Upper lobe of left lung (tissue), 6 donors: ENCODE data around the gene MMRN1. TPM values are rescaled to one million over a fixed set of nuclear protein-coding genes. Genes with fewer than 3 reads are reported as not detected.
A peak's percentile ranks its signal among the peaks of the same experiment; 100 is the strongest.

Experiments used
- ATAC-seq, 2 donors: fragments of 200-7000 bp; cut with Tn5 transposase; one replicate each; pipeline ENCODE4 v1.9.1; 2022; ENCODE audit warnings: mild to moderate bottlenecking in 2 of 2, moderate library complexity in 2 of 2; ENCODE audit not compliant: low FRiP score in 2 of 2
- DNase-seq, 2 donors: peaks; one replicate each; pipeline ENCODE4 v3.0.0-alpha.2; 2019 to 2020
- H3K27ac ChIP-seq, 4 donors: fragments of 200-600 bp; sonication (generic); one replicate each; pipeline ENCODE4 v1.5.1; 2016 to 2019
- H3K27me3 ChIP-seq, 4 donors: fragments of 200-600 bp; sonication (generic); one replicate each; pipeline ENCODE4 v1.5.1; 2017 to 2019
- H3K36me3 ChIP-seq, 4 donors: fragments of 200-600 bp; sonication (generic); one replicate each; pipeline ENCODE4 v1.5.1; 2016 to 2019
- H3K4me1 ChIP-seq, 4 donors: fragments of 200-600 bp; sonication (generic); one replicate each; pipeline ENCODE4 v1.5.1; 2018 to 2019
- H3K4me3 ChIP-seq, 4 donors: fragments of 200-600 bp; sonication (generic); one replicate each; pipeline ENCODE4 v1.5.1; 2017 to 2019; ENCODE audit warnings: mild to moderate bottlenecking in 2 of 4, moderate library complexity in 1 of 4
- H3K9me3 ChIP-seq, 4 donors: fragments of 200-600 bp; sonication (generic); one replicate each; pipeline ENCODE4 v1.5.1; 2018 to 2019
- EP300 ChIP-seq, 4 donors: sonication (generic); formaldehyde crosslinking; IDR thresholded peaks; one replicate each; pipeline ENCODE4 v1.5.1; 2017; ENCODE audit warnings: antibody characterized with exemption in 4 of 4, control low read depth in 2 of 4
- POLR2A ChIP-seq, 4 donors: fragments of 450-650 bp; IDR thresholded peaks; one replicate each; pipeline ENCODE4 v1.5.1; 2016 to 2017; ENCODE audit warnings: antibody characterized with exemption in 4 of 4, mild to moderate bottlenecking in 2 of 4
- POLR2AphosphoS5 ChIP-seq, 2 donors: sonication (generic); formaldehyde crosslinking; IDR thresholded peaks; one replicate each; pipeline ENCODE4 v1.5.1; 2017; ENCODE audit warnings: antibody characterized with exemption in 2 of 2
- WGBS, 2 donors: methylation state at CpG; one replicate each; pipeline ENCODE4 v1.1.5; 2017 to 2018; 5-methylcytosine and 5-hydroxymethylcytosine counted together
- total RNA-seq, 6 donors: library from RNA; depleted of rRNA in 4 of 6; stranded (reverse); fragments of >200 nt in 4 of 6; gene quantifications; one replicate each; pipeline versions ENCODE4 v1.1.0 to v1.2.1, GENCODE V29; 2016 to 2021
- TF ChIP-seq, protein P1 (sequence below), 6 experiments: fragments of 450-650 bp in 4 of 6; fragments of 200-600 bp in 2 of 6; sonication (generic) in 2 of 6; IDR thresholded peaks; one replicate each; pipeline ENCODE4 v1.5.1; 2016 to 2019; ENCODE audit warnings: antibody characterized with exemption in 6 of 6
- donor health status: DM: no; HTN: no; CAD: no; lungs with moderate emphysema.
- donor health status: DM: no; HTN: yes; CAD: no; lungs with severe emphysema.

Gene MMRN1
- total RNA-seq, 6 donors from 2014 or later: 2.1 to 43.3 (median 18.7) TPM

DNA sequence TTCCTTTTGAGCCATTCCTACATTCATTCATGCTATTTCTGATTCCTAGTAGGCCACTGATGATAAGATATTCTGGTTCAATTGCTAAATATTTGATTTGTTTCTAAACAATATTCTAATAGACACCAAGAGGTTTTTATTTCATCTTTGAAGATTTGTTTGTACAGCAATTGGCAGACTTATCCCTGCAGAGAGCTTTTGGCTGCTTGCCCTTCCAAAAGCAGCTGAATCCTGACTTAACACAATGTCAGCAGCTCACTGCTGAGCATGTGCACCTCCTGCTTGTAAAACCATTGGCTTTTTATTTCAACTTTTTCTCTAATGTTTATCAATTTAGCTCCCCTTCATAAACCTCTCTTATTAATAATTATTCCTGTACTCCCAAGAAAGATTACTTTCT is 45.3 kb downstream of the MMRN1 start:
- no peaks in the 10 kb centered on the region for H3K27me3 ChIP-seq
- H3K4me3 ChIP-seq: no peak overlapping the region
- ATAC-seq: no peak
- TF ChIP-seq EP300 (IDR thresholded peaks at IDR 0.05) (no peak), POLR2A (IDR thresholded peaks at IDR 0.05) (no peak), POLR2AphosphoS5 (IDR thresholded peaks at IDR 0.05) (no peak)
- TF ChIP-seq, protein P1, sequence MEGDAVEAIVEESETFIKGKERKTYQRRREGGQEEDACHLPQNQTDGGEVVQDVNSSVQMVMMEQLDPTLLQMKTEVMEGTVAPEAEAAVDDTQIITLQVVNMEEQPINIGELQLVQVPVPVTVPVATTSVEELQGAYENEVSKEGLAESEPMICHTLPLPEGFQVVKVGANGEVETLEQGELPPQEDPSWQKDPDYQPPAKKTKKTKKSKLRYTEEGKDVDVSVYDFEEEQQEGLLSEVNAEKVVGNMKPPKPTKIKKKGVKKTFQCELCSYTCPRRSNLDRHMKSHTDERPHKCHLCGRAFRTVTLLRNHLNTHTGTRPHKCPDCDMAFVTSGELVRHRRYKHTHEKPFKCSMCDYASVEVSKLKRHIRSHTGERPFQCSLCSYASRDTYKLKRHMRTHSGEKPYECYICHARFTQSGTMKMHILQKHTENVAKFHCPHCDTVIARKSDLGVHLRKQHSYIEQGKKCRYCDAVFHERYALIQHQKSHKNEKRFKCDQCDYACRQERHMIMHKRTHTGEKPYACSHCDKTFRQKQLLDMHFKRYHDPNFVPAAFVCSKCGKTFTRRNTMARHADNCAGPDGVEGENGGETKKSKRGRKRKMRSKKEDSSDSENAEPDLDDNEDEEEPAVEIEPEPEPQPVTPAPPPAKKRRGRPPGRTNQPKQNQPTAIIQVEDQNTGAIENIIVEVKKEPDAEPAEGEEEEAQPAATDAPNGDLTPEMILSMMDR (IDR thresholded peaks at IDR 0.05): no peak
- H3K4me1 ChIP-seq: no peaks in the 10 kb centered on the region
- H3K27ac ChIP-seq: no peak overlapping the region
- no peak for DNase-seq
- H3K9me3 ChIP-seq: no peaks in the 10 kb centered on the region
- H3K36me3 ChIP-seq: no peaks in the 10 kb centered on the region

DNA sequence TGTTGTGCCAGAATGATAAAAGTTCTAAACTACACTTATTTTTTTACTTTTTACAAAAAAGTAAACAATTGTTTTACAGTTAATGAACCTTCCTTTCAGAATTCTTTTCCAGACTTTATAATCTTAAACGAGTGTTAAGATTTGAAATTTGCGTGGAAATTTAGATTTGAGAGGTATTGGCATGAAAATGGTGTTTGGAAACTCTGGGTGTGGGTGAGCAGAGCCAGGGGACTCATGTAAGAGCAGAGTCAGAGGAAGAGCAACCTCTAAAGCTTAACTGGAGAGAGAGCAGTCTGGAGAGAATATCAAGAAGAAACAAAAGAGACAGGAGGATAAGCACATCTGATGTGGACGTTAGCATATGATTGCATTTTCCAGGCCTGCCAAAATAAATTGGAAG is 48.2 kb downstream of the MMRN1 start:
- Histone ChIP-seq H3K9me3 (no peaks in the 10 kb centered on the region), H3K4me3 (no peak overlapping the region), H3K4me1 (no peaks in the 10 kb centered on the region), H3K27me3 (no peaks in the 10 kb centered on the region), H3K27ac (no peak overlapping the region), H3K36me3 (no peaks in the 10 kb centered on the region)
- ATAC-seq (no peak), DNase-seq (no peak)
- TF ChIP-seq, protein P1 (IDR thresholded peaks at IDR 0.05): no peak
- TF ChIP-seq EP300 (IDR thresholded peaks at IDR 0.05) (no peak), POLR2A (IDR thresholded peaks at IDR 0.05) (no peak), POLR2AphosphoS5 (IDR thresholded peaks at IDR 0.05) (no peak)
- 59 to 66% methylated on average over 3 of the region's 3 CpGs for WGBS, 2 donors

DNA sequence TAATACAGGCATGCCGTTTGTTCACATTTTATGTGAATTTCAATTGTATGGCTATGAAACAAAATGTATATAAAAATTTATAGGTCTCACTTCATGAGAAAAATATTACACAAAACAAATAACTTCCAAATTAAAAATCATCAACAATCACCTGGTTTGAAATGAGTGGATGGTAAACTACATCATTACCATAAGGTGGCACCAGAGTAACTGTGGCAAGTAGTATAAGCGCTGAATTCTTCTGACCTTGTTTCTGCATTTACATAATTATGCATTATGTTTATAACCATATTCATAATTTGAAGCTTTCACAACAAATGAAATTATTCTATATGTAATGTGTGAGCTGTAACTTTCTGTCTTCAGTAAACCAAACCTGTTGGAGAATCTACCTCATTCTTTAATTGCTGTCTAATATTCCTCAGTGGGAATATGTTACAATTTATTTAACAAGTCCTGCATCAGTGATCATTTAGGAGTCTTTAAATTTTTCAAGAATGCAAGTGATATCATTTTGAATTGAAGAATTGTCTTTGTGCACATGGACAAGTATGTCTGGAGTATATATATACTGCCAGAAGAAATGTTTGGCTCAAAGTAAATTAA is 55.2 kb downstream of the MMRN1 start:
- H3K27ac ChIP-seq: no peak overlapping the region
- no peaks in the 10 kb centered on the region for H3K36me3 ChIP-seq
- no peaks in the 10 kb centered on the region for H3K27me3 ChIP-seq
- TF ChIP-seq POLR2AphosphoS5 (IDR thresholded peaks at IDR 0.05): no peak
- TF ChIP-seq, protein P1 (IDR thresholded peaks at IDR 0.05): peak in 1 of 6 experiments; percentile 7
- no peak for ATAC-seq
- no peaks in the 10 kb centered on the region for H3K4me1 ChIP-seq
- H3K9me3 ChIP-seq: no peaks in the 10 kb centered on the region
- WGBS, 2 donors: 83 to 92% methylated on average over 2 of the region's 2 CpGs
- no peak overlapping the region for H3K4me3 ChIP-seq
- DNase-seq: no peak

DNA sequence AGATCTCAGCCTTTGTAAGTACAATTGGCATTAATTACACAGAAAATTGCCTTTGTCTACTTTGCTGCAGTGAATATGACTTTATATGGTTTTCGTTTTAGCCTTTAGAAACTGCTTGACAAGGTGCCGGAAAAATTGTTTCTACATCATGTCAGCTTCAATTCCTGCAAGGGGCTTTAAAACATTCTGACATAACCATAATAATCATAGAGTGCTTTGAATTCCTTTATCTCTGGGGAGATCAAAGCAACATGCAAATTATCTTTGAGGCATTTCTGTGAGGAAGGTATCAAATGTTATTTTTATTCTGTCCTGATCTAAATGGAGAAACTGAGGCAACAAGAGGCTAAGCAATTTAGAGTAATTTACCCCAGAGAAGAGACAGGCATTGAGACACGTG is 57.8 kb downstream of the MMRN1 start:
- no peak for ATAC-seq
- WGBS, 2 donors: 71 to 82% methylated on average over 3 of the region's 3 CpGs
- no peak for DNase-seq
- H3K4me3 ChIP-seq: no peak overlapping the region
- H3K4me1 ChIP-seq: no peaks in the 10 kb centered on the region
- no peaks in the 10 kb centered on the region for H3K36me3 ChIP-seq
- no peak overlapping the region for H3K27ac ChIP-seq
- TF ChIP-seq, protein P1 (IDR thresholded peaks at IDR 0.05): no peak
- TF ChIP-seq POLR2A (IDR thresholded peaks at IDR 0.05): no peak
- no peak for TF ChIP-seq EP300 (IDR thresholded peaks at IDR 0.05)
- TF ChIP-seq POLR2AphosphoS5 (IDR thresholded peaks at IDR 0.05): no peak
- no peaks in the 10 kb centered on the region for H3K9me3 ChIP-seq
- H3K27me3 ChIP-seq: no peaks in the 10 kb centered on the region

DNA sequence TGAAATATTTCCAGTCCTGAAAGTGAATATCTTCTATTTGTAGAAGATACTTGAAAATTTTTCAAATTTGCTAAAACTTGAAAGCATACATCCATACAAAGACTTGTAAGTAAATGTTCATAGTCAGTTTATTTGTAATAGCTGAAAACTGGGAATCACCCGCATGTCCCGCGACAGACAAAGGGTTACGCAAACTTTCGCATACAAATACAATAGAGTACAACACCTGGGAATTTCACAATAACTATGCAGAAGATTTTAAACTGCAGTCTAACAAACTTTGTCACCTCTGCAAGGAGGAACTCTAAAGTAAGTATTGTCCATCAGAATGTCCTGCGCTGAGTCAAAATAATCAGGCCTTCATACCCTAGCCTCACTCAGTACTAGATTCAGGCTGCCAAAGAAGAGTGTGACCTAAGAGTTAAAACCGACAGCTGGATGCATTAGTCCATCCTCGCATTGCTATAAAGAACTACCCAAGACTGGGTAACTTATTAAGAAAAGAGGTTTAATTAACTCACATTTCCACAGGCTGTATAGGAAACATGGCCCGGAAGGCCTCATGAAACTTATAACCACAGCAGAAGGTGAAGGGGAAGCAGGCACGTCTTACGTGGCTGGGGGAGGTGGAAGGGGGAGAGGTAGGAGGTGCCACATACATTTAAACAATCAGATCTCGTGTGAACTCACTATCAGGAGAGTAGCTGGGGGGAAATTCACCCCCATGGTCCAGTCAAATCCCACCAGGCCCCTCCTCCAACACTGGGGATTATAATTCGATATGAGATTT is 60.4 kb downstream of the MMRN1 start:
- H3K4me3 ChIP-seq: no peak overlapping the region
- no peaks in the 10 kb centered on the region for H3K4me1 ChIP-seq
- no peak overlapping the region for H3K27ac ChIP-seq
- no peak for TF ChIP-seq POLR2A (IDR thresholded peaks at IDR 0.05)
- TF ChIP-seq EP300 (IDR thresholded peaks at IDR 0.05): no peak
- TF ChIP-seq, protein P1 (IDR thresholded peaks at IDR 0.05): no peak
- TF ChIP-seq POLR2AphosphoS5 (IDR thresholded peaks at IDR 0.05): no peak
- no peaks in the 10 kb centered on the region for H3K36me3 ChIP-seq
- ATAC-seq (no peak), DNase-seq (no peak)
- WGBS, 2 donors: 81 to 82% methylated on average over 13 of the region's 13 CpGs
- no peaks in the 10 kb centered on the region for H3K9me3 ChIP-seq
- no peaks in the 10 kb centered on the region for H3K27me3 ChIP-seq
